Measurements from ENCODE around the gene CACNA2D4.
A peak's percentile ranks its signal among the peaks of the same experiment; 100 is the strongest.

The CACNA2D4 gene

DNA sequence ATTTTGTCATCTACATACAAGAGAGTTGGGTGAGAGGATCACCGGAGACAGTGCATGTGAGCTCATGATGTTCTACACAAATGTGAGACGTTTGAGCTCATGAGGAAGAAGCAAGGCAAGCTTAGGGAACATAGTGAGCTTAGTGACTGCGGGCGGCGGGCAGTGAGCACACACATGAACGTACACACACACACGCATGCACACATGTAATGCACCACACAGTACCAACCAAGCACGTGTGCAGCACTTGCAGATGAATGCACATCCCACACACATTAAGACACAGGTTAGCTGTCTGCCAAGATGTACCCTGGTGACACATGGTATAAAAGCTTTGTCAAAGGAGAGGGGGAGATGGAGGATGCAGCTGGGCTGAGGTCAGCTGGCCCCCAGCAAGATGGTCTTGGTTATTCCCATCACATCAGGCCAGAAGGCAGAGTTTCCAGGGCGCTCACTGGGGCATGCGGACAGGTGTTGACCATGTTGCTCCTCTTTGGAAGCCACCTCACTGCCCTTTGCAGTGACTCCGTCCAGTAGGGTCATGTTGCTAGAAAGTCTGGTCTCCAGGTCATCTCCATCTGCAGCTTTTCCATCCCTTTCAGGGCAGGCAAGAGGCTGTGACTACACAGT is 8.7 kb upstream of the CACNA2D4 start:
- ChIA-PET POLR2A (no interaction called here), CTCF (interaction anchor here (2.4 kb wide), 1 partner anchor 13 kb away, joined by 9 read pairs; no protein-coding TSS in a partner anchor)
- DNase-seq (ENCODE audit: extremely low spot score): no peak
- no peak for TF ChIP-seq FOXA1 (IDR thresholded peaks at IDR 0.05)

DNA sequence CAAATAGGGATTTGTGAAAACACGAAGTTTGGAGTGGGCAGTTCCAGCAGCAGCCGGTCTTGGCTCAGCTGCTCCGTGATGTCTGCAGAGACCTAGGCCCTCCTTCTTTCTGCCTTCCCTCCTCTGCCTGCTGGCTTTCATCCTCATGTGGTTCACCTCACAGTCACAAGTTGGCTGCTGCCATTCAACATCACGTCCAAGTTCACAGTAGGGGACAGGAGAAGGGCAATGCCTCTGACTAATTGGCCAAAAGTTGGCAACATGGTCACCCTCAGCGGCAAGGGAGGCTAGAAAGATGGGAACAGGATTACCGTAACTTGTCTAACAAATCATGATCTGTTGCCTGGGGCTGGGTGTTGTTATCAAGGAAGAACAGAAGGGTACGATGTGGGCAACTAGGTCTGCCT is 7.8 kb upstream of the CACNA2D4 start:
- DNase-seq (ENCODE audit: extremely low spot score): no peak
- no peak for TF ChIP-seq FOXK2 (IDR thresholded peaks at IDR 0.05)
- no peak for TF ChIP-seq CTBP1 (IDR thresholded peaks at IDR 0.05; ENCODE audit: borderline replicate concordance)
- TF ChIP-seq ARNT (IDR thresholded peaks at IDR 0.05): no peak
- TF ChIP-seq L3MBTL2 (conservative IDR thresholded peaks at IDR 0.05): no peak
- CTCF ChIA-PET: interaction anchor here (2.4 kb wide), 1 partner anchor 13 kb away, joined by 9 read pairs; no protein-coding TSS in a partner anchor
- POLR2A ChIA-PET: no interaction called here

DNA sequence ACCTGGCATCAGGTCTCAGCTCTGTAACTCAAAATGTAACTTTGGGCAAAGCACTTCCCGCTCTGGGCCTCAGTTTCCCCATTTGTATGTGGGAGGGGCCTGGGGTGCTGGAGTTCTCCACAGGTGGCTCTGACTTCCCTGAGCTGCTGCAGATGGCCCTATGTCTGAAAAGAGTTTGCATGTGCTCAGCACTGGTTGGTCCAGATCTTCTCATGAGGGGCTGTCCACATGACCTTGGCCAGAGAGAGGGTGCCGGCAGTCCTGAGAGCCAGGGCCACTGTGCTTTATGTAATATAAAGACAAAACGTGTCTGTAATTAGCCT is 7.2 kb upstream of the CACNA2D4 start:
- TF ChIP-seq ZNF384 (IDR thresholded peaks at IDR 0.05) (no peak), TARDBP (IDR thresholded peaks at IDR 0.05) (no peak), FOXK2 (IDR thresholded peaks at IDR 0.05) (no peak), ARNT (IDR thresholded peaks at IDR 0.05) (no peak), LEF1 (IDR thresholded peaks at IDR 0.05; ENCODE audit: borderline replicate concordance) (no peak), CTBP1 (IDR thresholded peaks at IDR 0.05; ENCODE audit: borderline replicate concordance) (no peak)
- TF ChIP-seq, protein P1, sequence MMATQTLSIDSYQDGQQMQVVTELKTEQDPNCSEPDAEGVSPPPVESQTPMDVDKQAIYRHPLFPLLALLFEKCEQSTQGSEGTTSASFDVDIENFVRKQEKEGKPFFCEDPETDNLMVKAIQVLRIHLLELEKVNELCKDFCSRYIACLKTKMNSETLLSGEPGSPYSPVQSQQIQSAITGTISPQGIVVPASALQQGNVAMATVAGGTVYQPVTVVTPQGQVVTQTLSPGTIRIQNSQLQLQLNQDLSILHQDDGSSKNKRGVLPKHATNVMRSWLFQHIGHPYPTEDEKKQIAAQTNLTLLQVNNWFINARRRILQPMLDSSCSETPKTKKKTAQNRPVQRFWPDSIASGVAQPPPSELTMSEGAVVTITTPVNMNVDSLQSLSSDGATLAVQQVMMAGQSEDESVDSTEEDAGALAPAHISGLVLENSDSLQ (IDR thresholded peaks at IDR 0.05): no peak
- ChIA-PET CTCF (interaction anchor here (1.3 to 2.4 kb wide), 2 partner anchors 14 to 51 kb away, joined by 3 to 9 read pairs; no protein-coding TSS in a partner anchor), POLR2A (no interaction called here)
- no peak for DNase-seq (ENCODE audit: extremely low spot score)

- POLR2A ChIA-PET: no interaction called here
- DNase-seq (ENCODE audit: extremely low spot score): no peak
- TF ChIP-seq TARDBP (IDR thresholded peaks at IDR 0.05) (no peak), ARNT (IDR thresholded peaks at IDR 0.05) (no peak), SP1 (IDR thresholded peaks at IDR 0.05) (no peak), LEF1 (IDR thresholded peaks at IDR 0.05; ENCODE audit: borderline replicate concordance) (no peak), FOXM1 (IDR thresholded peaks at IDR 0.05; ENCODE audit: borderline replicate concordance) (no peak), ZNF384 (IDR thresholded peaks at IDR 0.05) (no peak), ELF4 (IDR thresholded peaks at IDR 0.05) (no peak), BHLHE40 (IDR thresholded peaks at IDR 0.05; ENCODE audit: borderline replicate concordance) (no peak), L3MBTL2 (conservative IDR thresholded peaks at IDR 0.05) (no peak), CTBP1 (IDR thresholded peaks at IDR 0.05; ENCODE audit: borderline replicate concordance) (no peak), FOXA1 (IDR thresholded peaks at IDR 0.05) (no peak), HDGF (IDR thresholded peaks at IDR 0.05; ENCODE audit: borderline replicate concordance) (no peak), SUZ12 (IDR thresholded peaks at IDR 0.05) (no peak), FOXK2 (IDR thresholded peaks at IDR 0.05) (no peak), NFRKB (IDR thresholded peaks at IDR 0.05) (no peak)
- TF ChIP-seq, protein P1 (IDR thresholded peaks at IDR 0.05): no peak
- CTCF ChIA-PET: interaction anchor here (1.3 to 2.4 kb wide), 2 partner anchors 15 to 51 kb away, joined by 3 to 9 read pairs; no protein-coding TSS in a partner anchor
Measured at GRCh38 chr12:1924996-1925683, 6.7 kb upstream of the CACNA2D4 start.

GRCh38 chr12:1922985-1923384 is 4.5 kb upstream of the CACNA2D4 start:
- no peak for TF ChIP-seq ARNT (IDR thresholded peaks at IDR 0.05)
- TF ChIP-seq L3MBTL2 (conservative IDR thresholded peaks at IDR 0.05): no peak
- TF ChIP-seq LEF1 (IDR thresholded peaks at IDR 0.05; ENCODE audit: borderline replicate concordance): no peak
- no peak for TF ChIP-seq TARDBP (IDR thresholded peaks at IDR 0.05)
- TF ChIP-seq CTBP1 (IDR thresholded peaks at IDR 0.05; ENCODE audit: borderline replicate concordance): no peak
- TF ChIP-seq SP1 (IDR thresholded peaks at IDR 0.05): no peak
- TF ChIP-seq ZNF384 (IDR thresholded peaks at IDR 0.05): no peak
- no peak for TF ChIP-seq BHLHE40 (IDR thresholded peaks at IDR 0.05; ENCODE audit: borderline replicate concordance)
- TF ChIP-seq NFRKB (IDR thresholded peaks at IDR 0.05): no peak
- TF ChIP-seq SUZ12 (IDR thresholded peaks at IDR 0.05): no peak
- ChIA-PET POLR2A (no interaction called here), CTCF (no interaction called here)
- no peak for DNase-seq (ENCODE audit: extremely low spot score)

DNA sequence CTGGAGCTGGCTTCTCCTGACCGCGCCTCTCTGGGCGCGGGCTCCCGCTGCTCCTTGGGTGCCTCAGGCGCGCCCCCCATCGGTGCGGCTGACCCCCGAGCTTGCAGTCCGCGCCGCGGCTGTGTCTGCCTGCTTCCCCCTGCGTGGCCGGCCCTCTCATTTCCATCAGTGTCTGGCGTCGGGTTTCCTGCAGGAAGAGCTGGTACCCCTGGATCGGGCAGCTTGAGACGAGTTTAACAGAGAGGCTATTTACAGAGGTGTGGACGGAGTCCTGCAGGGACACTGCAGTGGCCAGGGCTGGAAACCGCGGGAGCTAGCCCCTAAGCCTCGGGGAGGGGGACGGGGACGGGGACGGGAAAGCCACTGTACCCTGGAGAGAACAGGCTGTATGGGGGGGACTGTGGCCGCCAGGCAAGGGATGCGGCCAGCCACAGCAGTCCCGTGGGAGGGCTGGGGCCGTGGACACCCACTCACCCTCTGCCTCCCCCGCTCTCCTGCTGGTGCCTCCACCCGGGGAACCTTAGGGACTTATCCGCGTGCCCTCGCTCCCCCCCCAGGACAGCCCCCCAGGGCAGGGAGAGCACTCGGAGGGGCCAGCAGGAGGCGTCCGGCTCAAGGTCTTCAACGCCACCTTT is 3.7 kb upstream of the CACNA2D4 start:
- no peak for TF ChIP-seq ZNF384 (IDR thresholded peaks at IDR 0.05)
- TF ChIP-seq HDGF (IDR thresholded peaks at IDR 0.05; ENCODE audit: borderline replicate concordance): no peak
- no peak for TF ChIP-seq FOXK2 (IDR thresholded peaks at IDR 0.05)
- no peak for TF ChIP-seq L3MBTL2 (conservative IDR thresholded peaks at IDR 0.05)
- TF ChIP-seq SUZ12 (IDR thresholded peaks at IDR 0.05): no peak
- ChIA-PET POLR2A (no interaction called here), CTCF (interaction anchor here (1.2 kb wide), 1 partner anchor 18 kb away, joined by 3 read pairs; no protein-coding TSS in a partner anchor)
- DNase-seq (ENCODE audit: extremely low spot score): no peak

GRCh38 chr12:1920971-1921370 is 2.5 kb upstream of the CACNA2D4 start:
- CTCF ChIA-PET: interaction anchor here (1.2 kb wide), 1 partner anchor 19 kb away, joined by 3 read pairs; no protein-coding TSS in a partner anchor
- DNase-seq (ENCODE audit: extremely low spot score): peak; percentile 1

More at GRCh38 chr12:1920971-1921370, 2.5 kb upstream of the CACNA2D4 start:
- POLR2A ChIA-PET: no interaction called here
- TF ChIP-seq FOXM1 (IDR thresholded peaks at IDR 0.05; ENCODE audit: borderline replicate concordance) (no peak), CTBP1 (IDR thresholded peaks at IDR 0.05; ENCODE audit: borderline replicate concordance) (no peak), ELF4 (IDR thresholded peaks at IDR 0.05) (no peak), ARNT (IDR thresholded peaks at IDR 0.05) (no peak), SUZ12 (IDR thresholded peaks at IDR 0.05) (no peak), HDGF (IDR thresholded peaks at IDR 0.05; ENCODE audit: borderline replicate concordance) (no peak), LEF1 (IDR thresholded peaks at IDR 0.05; ENCODE audit: borderline replicate concordance) (no peak), TARDBP (IDR thresholded peaks at IDR 0.05) (no peak), FOXK2 (IDR thresholded peaks at IDR 0.05) (no peak), FOXA1 (IDR thresholded peaks at IDR 0.05) (no peak), NFRKB (IDR thresholded peaks at IDR 0.05) (no peak), BHLHE40 (IDR thresholded peaks at IDR 0.05; ENCODE audit: borderline replicate concordance) (no peak), SP1 (IDR thresholded peaks at IDR 0.05) (no peak)
- TF ChIP-seq, protein P1 (IDR thresholded peaks at IDR 0.05): no peak

All from HEK293T (cell line).